ENCODE results near the gene KRTAP12-1. TPM values are rescaled to one million over a fixed set of nuclear protein-coding genes. Genes with fewer than 3 reads are reported as not detected.

Gene KRTAP12-1
- total and polyA plus RNA-seq, 11 donors = not detected

GRCh38 chr21:44650973-44651675, 30.8 kb downstream of the KRTAP12-1 start:
- DNase-seq = no peak
- H3K4me1 ChIP-seq = no peaks in the 10 kb centered on the region
- H3K4me3 ChIP-seq = no peak overlapping the region
- no peak for TF ChIP-seq CTCF (IDR thresholded peaks at IDR 0.05)
- H3K36me3 ChIP-seq = no peaks in the 10 kb centered on the region
- WGBS, 4 donors = 84 to 90% (median 87%) methylated on average over 12 of the region's 12 CpGs
- H3K27ac ChIP-seq = no peak overlapping the region
- intact Hi-C loops (cut with DNase I) = no loop called here
- peaks cover 0 to 6% (median under 1%) of the 10 kb centered on the region in 12 donors for H3K9me3 ChIP-seq
- ATAC-seq = no peak
- peaks cover 0 to 9% (median 0%) of the 10 kb centered on the region in 9 donors for H3K27me3 ChIP-seq

GRCh38 chr21:44650265-44650972, 31.5 kb downstream of the KRTAP12-1 start:
- no peak overlapping the region for H3K27ac ChIP-seq
- intact Hi-C loops (cut with DNase I) = no loop called here
- ATAC-seq (no peak), DNase-seq (no peak)
- no peaks in the 10 kb centered on the region for H3K4me1 ChIP-seq
- peaks cover 0 to 9% (median 0%) of the 10 kb centered on the region in 9 donors for H3K27me3 ChIP-seq
- TF ChIP-seq POLR2A (IDR thresholded peaks at IDR 0.05) = no peak
- TF ChIP-seq CTCF (IDR thresholded peaks at IDR 0.05) = no peak
- peaks cover 0 to 4% (median 0%) of the 10 kb centered on the region in 12 donors for H3K9me3 ChIP-seq
- H3K36me3 ChIP-seq = no peaks in the 10 kb centered on the region
- no peak overlapping the region for H3K4me3 ChIP-seq
- 88 to 92% (median 89%) methylated on average over 19 to 20 of the region's 20 CpGs for WGBS, 4 donors

GRCh38 chr21:44649521-44650100, 32.4 kb downstream of the KRTAP12-1 start:
- Histone ChIP-seq H3K4me3 (no peak overlapping the region), H3K4me1 (no peaks in the 10 kb centered on the region), H3K27ac (no peak overlapping the region), H3K27me3 (peaks cover 0 to 9% (median 0%) of the 10 kb centered on the region in 9 donors), H3K36me3 (no peaks in the 10 kb centered on the region), H3K9me3 (peaks cover 0 to 12% (median 5%) of the 10 kb centered on the region in 12 donors)
- ATAC-seq = no peak
- intact Hi-C loops (cut with DNase I) = no loop called here
- DNase-seq = no peak
- WGBS, 4 donors = 80 to 93% (median 84%) methylated on average over 18 of the region's 18 CpGs
- TF ChIP-seq POLR2A (IDR thresholded peaks at IDR 0.05) (no peak), CTCF (IDR thresholded peaks at IDR 0.05) (no peak)

Measured in heart left ventricle (tissue), 16 donors.